G401 (cell line): Measurements from ENCODE around the gene HK1. TPM values are rescaled to one million over a fixed set of nuclear protein-coding genes. Genes with fewer than 3 reads are reported as not detected.
"Not testable (repeated sequence)": the region's sequence is repeated elsewhere in the genome, so short reads cannot be mapped to it uniquely, and the experiment has no call there.

Source experiments
- DNase-seq: peaks from one replicate; pipeline ENCODE4 v3.0.0-alpha.2; 2015; ENCODE audit warnings: low spot score
- in situ Hi-C: cut with HindIII; loops from 2 replicates; pipeline ENCODE4 v1.10.0; 2016; ENCODE audit warnings: low sequenced_read_pairs, mixed read lengths
- total RNA-seq: library from RNA; depleted of rRNA; stranded (reverse); fragments of >200 nt; shearing (Covaris generic); gene quantifications from 2 replicates; pipeline ENCODE4 v1.2.3, GENCODE V29; 2014

The HK1 gene
- total RNA-seq, 1 experiment from 2014 or later, result 52.3 TPM

- in situ Hi-C loops, DNase-seq: not testable (repeated sequence)
Observed at GRCh38 chr10:69251417-69251816, 26.9 kb upstream of the HK1 start.

- no peak for DNase-seq
- in situ Hi-C loops, result no loop called here
Observed at GRCh38 chr10:69253171-69253570, 25.1 kb upstream of the HK1 start.

- no peak for DNase-seq
- in situ Hi-C loops, result no loop called here
Observed at GRCh38 chr10:69254877-69255276, 23.4 kb upstream of the HK1 start.

DNA sequence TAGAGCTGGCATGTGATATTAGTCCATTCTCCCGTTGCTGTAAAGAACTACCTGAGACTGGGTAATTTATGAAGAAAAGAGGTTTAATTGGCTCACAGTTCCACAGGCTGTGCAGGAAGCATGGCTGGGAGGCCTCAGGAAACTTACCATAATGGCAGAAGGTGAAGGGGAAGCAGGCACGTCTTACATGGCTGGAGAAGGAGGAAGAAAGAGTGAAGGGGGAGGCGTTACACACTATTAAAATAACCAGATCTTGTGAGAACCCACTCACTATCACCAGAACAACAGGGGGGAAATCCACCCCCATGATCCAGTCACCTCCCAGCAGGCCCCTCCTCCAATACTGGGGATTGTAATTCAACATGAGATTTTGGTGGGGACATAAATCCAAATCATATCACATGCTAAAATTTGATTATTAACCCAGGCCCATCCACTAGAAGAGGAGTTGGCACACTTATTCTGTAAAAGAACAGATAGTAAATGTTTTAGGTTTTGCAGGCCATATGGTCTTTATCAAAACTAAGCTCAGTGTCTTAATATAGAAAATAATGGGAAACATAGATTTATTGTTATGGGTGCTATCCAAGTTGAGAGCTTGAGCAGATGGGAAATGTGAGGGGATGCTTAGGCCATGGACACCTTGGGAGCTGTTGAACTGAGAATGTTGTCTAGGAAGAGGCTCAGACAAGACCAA lies 18.6 kb upstream of the HK1 start:
- DNase-seq, result no peak
- in situ Hi-C loops, result no loop called here

- in situ Hi-C loops, result no loop called here
- no peak for DNase-seq
Observed at GRCh38 chr10:69261184-69261583, 17.1 kb upstream of the HK1 start.

DNA sequence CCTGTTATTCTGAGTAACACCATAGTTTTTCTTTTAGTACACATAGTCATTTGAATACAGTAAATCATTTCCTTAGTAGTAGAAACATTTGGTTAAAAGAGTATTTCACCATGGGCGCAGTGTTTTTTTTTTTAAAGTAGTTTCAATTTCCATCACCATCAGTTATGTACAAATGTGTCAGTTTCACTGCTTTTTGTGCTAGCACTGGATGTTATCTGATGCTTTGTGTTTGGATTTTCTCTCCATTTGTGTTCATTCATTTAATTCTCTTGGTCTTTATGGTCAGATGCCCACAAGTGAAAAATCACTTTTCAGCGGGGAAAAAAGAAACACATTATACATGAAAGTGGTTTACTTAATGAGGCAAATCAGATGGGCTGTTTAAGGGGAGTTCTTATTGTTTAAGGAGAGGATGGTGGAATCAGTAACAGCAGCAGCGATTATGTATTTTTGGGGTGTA lies 16.0 kb upstream of the HK1 start:
- in situ Hi-C loops, result no loop called here
- DNase-seq, result no peak

DNA sequence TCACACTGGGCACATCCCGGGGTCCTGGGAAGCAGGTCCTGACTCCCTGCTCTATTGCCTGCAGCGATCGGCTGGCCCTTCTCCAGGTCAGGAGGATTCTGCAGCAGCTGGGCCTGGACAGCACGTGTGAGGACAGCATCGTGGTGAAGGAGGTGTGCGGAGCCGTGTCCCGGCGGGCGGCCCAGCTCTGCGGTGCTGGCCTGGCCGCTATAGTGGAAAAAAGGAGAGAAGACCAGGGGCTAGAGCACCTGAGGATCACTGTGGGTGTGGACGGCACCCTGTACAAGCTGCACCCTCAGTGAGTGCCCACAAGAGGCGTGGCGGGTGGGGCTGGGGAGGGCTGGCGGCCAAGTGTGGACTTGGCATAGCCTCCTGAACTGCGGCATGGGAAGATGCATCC lies 12.8 kb upstream of the HK1 start:
- no peak for DNase-seq
- in situ Hi-C loops, result no loop called here

DNA sequence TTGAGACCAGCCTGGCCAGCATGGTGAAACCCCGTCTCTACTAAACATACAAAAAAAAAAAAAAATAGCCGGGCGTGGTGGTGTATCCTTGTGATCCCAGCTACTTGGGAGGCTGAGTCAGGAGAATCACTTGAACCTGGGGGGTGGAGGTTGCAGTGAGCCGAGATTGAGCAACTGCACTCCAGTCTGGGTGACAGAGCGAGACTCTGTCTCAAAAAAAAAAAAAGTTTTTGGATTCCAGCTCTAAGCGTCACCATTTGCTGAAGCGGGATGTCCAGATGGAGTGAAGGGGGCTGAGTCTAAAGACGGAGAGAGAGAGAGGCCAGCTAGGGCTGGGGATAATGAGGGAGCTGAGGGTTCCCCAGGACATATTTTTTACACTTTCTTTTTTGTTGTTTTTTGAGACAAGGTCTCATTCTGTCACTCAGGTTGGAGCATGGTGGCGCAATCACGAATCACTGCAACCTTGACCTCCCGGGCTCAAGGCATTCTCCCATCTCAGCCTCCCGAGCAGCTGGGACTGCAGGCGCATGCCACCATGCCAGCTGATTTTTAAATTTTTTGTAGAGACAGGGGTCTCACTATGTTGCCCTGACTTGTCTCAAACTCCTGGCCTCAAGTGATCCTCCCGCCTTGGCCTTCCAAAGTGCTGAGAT lies 9.4 kb upstream of the HK1 start:
- in situ Hi-C loops, result no loop called here
- DNase-seq, result no peak

DNA sequence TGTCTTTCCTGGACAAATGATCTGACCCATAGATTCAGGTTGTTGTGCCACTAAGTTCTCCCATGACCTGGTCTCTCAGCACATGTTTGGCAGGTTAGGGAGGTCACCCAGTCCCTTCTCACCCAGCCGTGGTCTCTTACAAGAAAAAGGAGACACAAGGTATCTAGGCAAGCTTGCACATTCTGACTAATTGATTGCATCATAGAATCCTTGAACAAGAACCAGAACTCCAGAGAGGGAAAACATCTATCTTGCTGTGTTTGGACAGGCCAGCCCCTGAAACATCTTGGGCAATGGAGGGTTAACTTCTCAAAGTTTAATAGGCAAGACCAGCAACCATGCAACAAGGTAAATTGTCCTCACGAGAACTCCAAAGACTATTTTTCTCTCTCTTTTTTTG lies 8.5 kb upstream of the HK1 start:
- no peak for DNase-seq
- in situ Hi-C loops, result no loop called here

- DNase-seq, result no peak
- in situ Hi-C loops, result no loop called here
Observed at GRCh38 chr10:69270990-69271389, 7.3 kb upstream of the HK1 start.

DNA sequence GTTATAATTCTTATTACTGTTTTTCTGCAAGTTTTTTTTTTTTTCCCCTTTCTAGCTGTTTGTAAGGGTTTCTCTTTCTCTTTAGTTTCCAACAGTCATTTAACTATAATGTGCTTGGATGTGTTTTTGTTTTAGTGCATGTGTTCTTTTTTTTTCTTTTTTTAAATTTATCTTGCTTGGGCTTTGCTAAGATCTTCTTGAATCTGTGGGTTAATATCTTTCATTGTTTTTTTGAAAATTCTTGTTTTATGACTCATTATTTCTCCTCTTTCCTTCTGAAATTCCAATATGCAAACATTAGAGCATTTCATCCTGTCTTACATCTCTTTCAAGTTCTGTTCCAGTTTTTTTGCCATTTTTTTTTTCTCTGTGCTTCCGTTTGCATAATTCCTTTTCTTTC lies 5.7 kb upstream of the HK1 start:
- no peak for DNase-seq
- in situ Hi-C loops, result no loop called here

DNA sequence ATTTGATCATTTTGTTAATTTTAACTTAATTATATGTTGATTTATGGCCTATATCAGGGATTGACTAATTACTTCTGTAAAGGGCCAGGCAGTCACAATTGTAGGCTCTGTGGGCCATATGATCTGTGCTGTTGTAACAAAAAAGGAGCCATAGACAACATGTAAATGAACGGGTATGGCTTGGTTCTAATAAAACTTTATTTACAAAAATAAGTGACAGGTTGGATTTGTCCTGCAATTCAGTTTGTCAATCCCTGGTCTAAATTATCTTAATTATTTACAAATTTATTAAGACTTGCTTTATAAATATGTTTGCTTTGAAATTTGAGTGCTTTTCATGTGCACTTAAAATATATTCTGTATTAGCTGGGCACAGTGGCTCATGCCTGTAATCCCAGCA lies 2.9 kb upstream of the HK1 start:
- in situ Hi-C loops, result no loop called here
- no peak for DNase-seq

DNA sequence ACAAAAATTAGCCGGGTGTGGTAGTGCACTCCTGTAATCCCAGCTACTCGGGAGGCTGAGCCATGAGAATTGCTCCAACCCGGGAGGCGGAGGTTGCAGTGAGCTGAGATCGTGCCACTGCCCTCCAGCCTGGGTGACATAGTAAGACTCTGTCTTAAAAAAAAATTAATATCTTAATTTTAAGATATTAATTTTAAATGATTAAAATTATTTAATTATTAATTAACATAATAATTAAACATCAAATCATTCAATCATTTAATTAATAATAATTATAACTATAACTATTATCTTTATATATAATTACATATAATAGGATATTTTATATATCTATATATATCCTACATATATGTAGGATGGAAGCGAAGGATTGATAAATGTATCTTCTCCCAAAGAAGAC lies 1.8 kb upstream of the HK1 start:
- DNase-seq, result no peak
- in situ Hi-C loops, result no loop called here

DNA sequence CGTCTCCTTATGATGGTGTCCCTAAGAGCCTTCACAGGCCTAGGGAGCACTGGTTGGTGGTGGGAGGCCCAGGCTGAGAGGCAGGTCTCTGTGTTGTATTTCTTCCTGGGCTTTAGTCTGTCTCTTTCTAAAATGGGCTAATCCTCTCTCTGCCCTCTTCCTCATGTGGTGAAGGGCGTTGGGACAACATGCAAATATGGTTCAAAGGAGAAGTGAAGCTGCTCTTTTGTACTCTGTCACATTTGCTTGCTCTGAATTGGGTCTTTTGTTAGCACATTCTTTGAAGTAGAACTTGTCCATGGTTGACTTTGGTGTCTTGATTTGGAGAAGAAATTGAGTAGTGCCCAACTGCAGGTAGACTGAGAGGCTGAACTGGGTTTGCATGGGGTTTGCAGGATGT lies 814 bp downstream of the HK1 start:
- in situ Hi-C loops, result no loop called here
- DNase-seq, result no peak

DNA sequence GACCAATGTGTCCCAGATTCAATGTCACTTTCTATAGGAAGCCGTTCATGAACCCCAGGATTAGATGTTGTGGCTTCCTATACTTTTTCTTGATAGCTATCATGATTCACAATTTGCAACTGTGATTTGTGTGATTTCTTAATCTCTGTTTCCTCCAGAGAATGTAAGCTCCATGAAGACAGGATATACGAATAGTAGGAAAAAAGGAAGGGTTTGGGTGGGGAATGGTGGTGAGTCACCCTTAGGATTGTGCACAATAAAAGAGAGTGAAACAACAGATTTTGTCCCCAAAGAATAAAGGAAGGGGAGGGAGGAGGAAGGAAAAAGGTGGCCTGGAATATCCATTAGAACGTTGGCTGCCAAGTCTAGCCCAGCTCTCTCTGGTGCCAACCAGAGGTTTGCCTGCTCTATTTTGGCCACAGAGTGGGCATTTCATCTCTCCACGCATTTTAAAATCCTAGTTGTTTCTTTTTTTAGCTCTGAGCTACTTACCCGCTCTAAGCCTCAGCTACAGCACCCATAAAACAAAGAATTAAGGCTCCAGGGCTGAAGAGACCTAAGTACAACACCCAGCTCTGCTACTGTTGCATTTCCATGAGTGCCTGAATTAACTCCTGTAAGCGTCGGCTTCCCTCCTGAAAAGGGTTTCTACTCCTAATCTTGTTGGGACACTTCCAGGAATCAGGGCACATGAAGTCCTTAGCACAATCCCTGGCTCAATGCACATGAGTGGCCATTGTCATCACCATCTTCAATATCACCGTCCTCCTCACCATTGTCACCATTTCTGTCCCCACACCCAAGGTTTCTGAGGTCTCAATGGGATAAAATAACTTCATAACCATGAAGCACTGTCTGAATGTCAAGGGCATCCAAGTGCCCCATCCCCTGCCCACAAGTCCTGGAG lies 3.5 kb downstream of the HK1 start:
- in situ Hi-C loops, result no loop called here
- DNase-seq, result no peak

GRCh38 chr10:69284402-69284801 lies 6.1 kb downstream of the HK1 start:
- DNase-seq, in situ Hi-C loops: not testable (repeated sequence)

- in situ Hi-C loops, result no loop called here
- DNase-seq, result no peak
Observed at GRCh38 chr10:69285699-69286098, 7.4 kb downstream of the HK1 start.

DNA sequence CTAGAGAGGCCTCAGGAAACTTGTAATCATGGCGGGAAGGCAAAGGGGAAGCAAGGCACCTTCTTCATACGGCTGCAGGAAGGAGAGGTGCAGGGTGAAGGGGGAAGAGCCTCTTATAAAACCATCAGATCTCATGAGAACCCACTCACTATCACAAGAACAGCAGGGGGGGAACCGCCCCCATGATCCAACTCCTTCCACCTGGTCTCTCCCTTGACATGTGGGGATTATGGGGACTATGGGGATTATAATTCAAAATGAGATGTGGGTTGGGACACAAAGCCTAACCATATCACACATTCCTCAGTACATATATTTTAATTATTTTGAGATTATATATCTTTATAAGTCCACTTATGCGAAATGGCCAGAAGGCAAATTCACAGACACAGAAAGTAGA lies 8.9 kb downstream of the HK1 start:
- DNase-seq, result no peak
- in situ Hi-C loops, result no loop called here

GRCh38 chr10:69290993-69291392 lies 12.7 kb downstream of the HK1 start:
- DNase-seq, result no peak
- in situ Hi-C loops, result no loop called here

DNA sequence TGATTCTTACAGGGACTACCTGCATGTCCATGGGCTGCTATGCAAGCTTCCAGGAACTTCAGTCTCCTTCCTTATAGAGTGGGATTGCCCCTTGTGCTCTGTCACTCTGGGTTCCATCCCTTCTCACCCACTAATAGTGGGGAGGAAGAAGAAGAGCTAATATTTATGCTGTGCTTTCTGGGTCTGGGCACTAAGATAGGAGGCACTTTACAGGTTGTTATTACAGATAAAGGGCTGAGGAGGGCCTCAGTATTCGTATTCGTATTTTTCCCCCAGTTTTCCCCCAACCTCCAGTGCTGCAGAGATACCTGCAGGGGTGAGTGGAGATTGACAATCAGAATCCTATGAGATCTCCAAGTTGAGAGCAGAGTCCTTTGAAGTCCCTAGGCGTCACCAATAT lies 14.2 kb downstream of the HK1 start:
- in situ Hi-C loops, result no loop called here
- no peak for DNase-seq
